Activated gamma-delta T cell treated with Interleukin-2 at 50 U/mL for 16 hours (primary cell): Measurements from ENCODE around the gene RHPN2.
A peak's percentile ranks its signal among the peaks of the same experiment; 100 is the strongest.
"Not testable (repeated sequence)": the region's sequence is repeated elsewhere in the genome, so short reads cannot be mapped to it uniquely, and the experiment has no call there.

Source experiments
- DNase-seq: peaks from one replicate; pipeline ENCODE4 v3.0.0-alpha.2; 2020

Gene RHPN2

GRCh38 chr19:33025468-33026238 lies 39.0 kb downstream of the RHPN2 start:
- DNase-seq, result not testable (repeated sequence)

GRCh38 chr19:33024398-33024797 lies 40.3 kb downstream of the RHPN2 start:
- DNase-seq, result no peak

GRCh38 chr19:33022472-33023116 lies 42.1 kb downstream of the RHPN2 start:
- DNase-seq, result no peak

GRCh38 chr19:33010891-33011290 lies 53.8 kb downstream of the RHPN2 start:
- DNase-seq, result not testable (repeated sequence)

GRCh38 chr19:33008738-33009137 lies 56.0 kb downstream of the RHPN2 start:
- DNase-seq, result no peak

- no peak for DNase-seq
These were observed 59.2 kb downstream of the RHPN2 start for GRCh38 chr19:33005440-33005839.

GRCh38 chr19:33003424-33004024 lies 61.2 kb downstream of the RHPN2 start:
- DNase-seq, result not testable (repeated sequence)

- DNase-seq, result not testable (repeated sequence)
These were observed 62.4 kb downstream of the RHPN2 start for GRCh38 chr19:33002126-33002865.

GRCh38 chr19:33000910-33001309 lies 63.8 kb downstream of the RHPN2 start:
- no peak for DNase-seq

GRCh38 chr19:33000510-33000909 lies 64.2 kb downstream of the RHPN2 start:
- peak; percentile 22 for DNase-seq

GRCh38 chr19:32998722-32999121 lies 66.0 kb downstream of the RHPN2 start:
- no peak for DNase-seq

GRCh38 chr19:32997716-32998355 lies 66.9 kb downstream of the RHPN2 start:
- DNase-seq, result no peak

GRCh38 chr19:32997061-32997464 lies 67.6 kb downstream of the RHPN2 start:
- not testable (repeated sequence) for DNase-seq

GRCh38 chr19:32995966-32996365 lies 68.7 kb downstream of the RHPN2 start:
- not testable (repeated sequence) for DNase-seq

- no peak for DNase-seq
These were observed 76.0 kb downstream of the RHPN2 start for GRCh38 chr19:32988724-32989123.

GRCh38 chr19:32988254-32988653 lies 76.4 kb downstream of the RHPN2 start:
- DNase-seq, result not testable (repeated sequence)

- DNase-seq, result not testable (repeated sequence)
These were observed 82.2 kb downstream of the RHPN2 start for GRCh38 chr19:32982488-32982887.

- DNase-seq, result not testable (repeated sequence)
These were observed 84.9 kb downstream of the RHPN2 start for GRCh38 chr19:32979807-32980206.

- not testable (repeated sequence) for DNase-seq
These were observed 86.9 kb downstream of the RHPN2 start for GRCh38 chr19:32977813-32978212.

GRCh38 chr19:32977280-32977679 lies 87.4 kb downstream of the RHPN2 start:
- no peak for DNase-seq

GRCh38 chr19:32976223-32976805 lies 88.4 kb downstream of the RHPN2 start:
- peak; percentile 63 for DNase-seq
